HepG2 (cell line): ENCODE measurements around the gene CABP4. TPM values are rescaled to one million over a fixed set of nuclear protein-coding genes. Genes with fewer than 3 reads are reported as not detected.

ENCODE experiments used
- ARNTL ChIP-seq: sonication (generic); formaldehyde crosslinking; IDR thresholded peaks from 2 replicates; pipeline ENCODE4 v1.4.0; 2020; ENCODE audit warnings: mild to moderate bottlenecking, missing genetic modification reagents
- ATM ChIP-seq: fragments of 450-650 bp; IDR thresholded peaks from 2 replicates; pipeline ENCODE4 v1.7.1; 2017; ENCODE audit warnings: mild to moderate bottlenecking, borderline replicate concordance
- DMAP1 ChIP-seq: IDR thresholded peaks from 2 replicates; pipeline ENCODE4 v1.6.1; 2016
- ERF ChIP-seq: IDR thresholded peaks from 2 replicates; pipeline ENCODE4 v1.6.1; 2018; ENCODE audit warnings: missing biosample characterization, missing genetic modification reagents
- ISX ChIP-seq: sonication (generic); formaldehyde crosslinking; conservative IDR thresholded peaks from 2 replicates; pipeline ENCODE4 v1.5.0; 2020; ENCODE audit warnings: missing genetic modification reagents
- NONO ChIP-seq, 2 experiments: fragments of 450-650 bp in 1 of 2; sonication (generic) in 1 of 2; formaldehyde crosslinking in 1 of 2; IDR thresholded peaks in 1 of 2; conservative IDR thresholded peaks in 1 of 2; 2 replicates each; pipeline versions ENCODE4 v1.6.1 to v1.8.0; 2017 to 2022; ENCODE audit warnings: mild to moderate bottlenecking in 1 of 2, missing genetic modification reagents in 1 of 2, moderate library complexity in 1 of 2
- SETDB1 ChIP-seq: sonication (generic); formaldehyde crosslinking; IDR thresholded peaks from 2 replicates; pipeline ENCODE4 v1.5.1; 2020; ENCODE audit warnings: missing genetic modification reagents, mild to moderate bottlenecking, borderline replicate concordance
- SNAI1 ChIP-seq: sonication (generic); formaldehyde crosslinking; IDR thresholded peaks from 2 replicates; pipeline ENCODE4 v1.5.0; 2020; ENCODE audit warnings: mild to moderate bottlenecking, missing genetic modification reagents, borderline replicate concordance
- SP4 ChIP-seq: sonication (generic); formaldehyde crosslinking; IDR thresholded peaks from 2 replicates; pipeline ENCODE4 v1.8.1; 2023; ENCODE audit warnings: mild to moderate bottlenecking, missing genetic modification reagents
- SSRP1 ChIP-seq: IDR thresholded peaks from 2 replicates; pipeline ENCODE4 v1.6.1; 2016; ENCODE audit warnings: control low read depth
- TARDBP ChIP-seq: sonication (generic); formaldehyde crosslinking; IDR thresholded peaks from 2 replicates; pipeline ENCODE4 v1.8.0; 2022; ENCODE audit warnings: mild to moderate bottlenecking, missing genetic modification reagents
- ZNF274 ChIP-seq: sonication (generic); formaldehyde crosslinking; IDR thresholded peaks from 2 replicates; pipeline ENCODE4 v1.5.1; 2020; ENCODE audit warnings: mild to moderate bottlenecking, missing genetic modification reagents
- ZNF333 ChIP-seq: sonication (generic); formaldehyde crosslinking; IDR thresholded peaks from 2 replicates; pipeline ENCODE4 v1.4.0; 2020; ENCODE audit warnings: mild to moderate bottlenecking, missing genetic modification reagents, borderline replicate concordance
- ZNF567 ChIP-seq: sonication (generic); formaldehyde crosslinking; IDR thresholded peaks from 2 replicates; pipeline ENCODE4 v1.8.1; 2023; ENCODE audit warnings: mild to moderate bottlenecking, missing genetic modification reagents, borderline replicate concordance
- ZNF678 ChIP-seq: sonication (generic); formaldehyde crosslinking; IDR thresholded peaks from 2 replicates; pipeline ENCODE4 v1.4.0; 2020; ENCODE audit warnings: mild to moderate bottlenecking, missing genetic modification reagents
- ZNF709 ChIP-seq: sonication (generic); formaldehyde crosslinking; IDR thresholded peaks from 2 replicates; pipeline ENCODE4 v1.5.0; 2020; ENCODE audit warnings: mild to moderate bottlenecking, missing genetic modification reagents
- polyA plus RNA-seq, 8 experiments: library from polyadenylated mRNA; depleted of rRNA in 3 of 8; stranded (reverse) in 7 of 8; unstranded in 1 of 8; fragments of >200 nt; fragmentation: Illumina TruSeq in 4 of 8; extraction: Trizol in 4 of 8; gene quantifications; 2 replicates each; pipeline versions ENCODE4 v1.2.1 to v1.2.3, GENCODE V29; 2011 to 2016; ENCODE audit warnings: low read depth in 4 of 8, missing spikeins in 1 of 8, mixed read lengths in 1 of 8; ENCODE audit not compliant: insufficient read depth in 1 of 8
- total RNA-seq, 5 experiments: library from RNA; depleted of rRNA; stranded (reverse); fragments of >200 nt; fragmentation: Illumina TruSeq; extraction: Trizol; gene quantifications; 2 replicates each; pipeline ENCODE4 v1.2.3, GENCODE V29; 2016; ENCODE audit warnings: low read depth in 1 of 5
- TF ChIP-seq, protein P1 (sequence below): sonication (generic); formaldehyde crosslinking; IDR thresholded peaks from 2 replicates; pipeline ENCODE4 v1.5.0; 2020; ENCODE audit warnings: mild to moderate bottlenecking, missing genetic modification reagents, borderline replicate concordance
- TF ChIP-seq, protein P2 (sequence below): sonication (generic); formaldehyde crosslinking; conservative IDR thresholded peaks from 2 replicates; pipeline ENCODE4 v1.4.0; 2020; ENCODE audit warnings: missing genetic modification reagents
- TF ChIP-seq, protein P3 (sequence below), 2 experiments: sonication (generic) in 1 of 2; formaldehyde crosslinking in 1 of 2; IDR thresholded peaks; 2 replicates each; pipeline versions ENCODE4 v1.5.1 to v1.6.1; 2011 to 2020; ENCODE audit warnings: borderline replicate concordance in 1 of 2, low read depth in 1 of 2, low read length in 1 of 2, mild to moderate bottlenecking in 1 of 2, missing genetic modification reagents in 1 of 2, moderate library complexity in 1 of 2

CABP4 gene
- total and polyA plus RNA-seq, 2 of the 13 experiments (the other 11 are each of a cell fraction or from before 2014, with no cell fraction given) = not detected

DNA sequence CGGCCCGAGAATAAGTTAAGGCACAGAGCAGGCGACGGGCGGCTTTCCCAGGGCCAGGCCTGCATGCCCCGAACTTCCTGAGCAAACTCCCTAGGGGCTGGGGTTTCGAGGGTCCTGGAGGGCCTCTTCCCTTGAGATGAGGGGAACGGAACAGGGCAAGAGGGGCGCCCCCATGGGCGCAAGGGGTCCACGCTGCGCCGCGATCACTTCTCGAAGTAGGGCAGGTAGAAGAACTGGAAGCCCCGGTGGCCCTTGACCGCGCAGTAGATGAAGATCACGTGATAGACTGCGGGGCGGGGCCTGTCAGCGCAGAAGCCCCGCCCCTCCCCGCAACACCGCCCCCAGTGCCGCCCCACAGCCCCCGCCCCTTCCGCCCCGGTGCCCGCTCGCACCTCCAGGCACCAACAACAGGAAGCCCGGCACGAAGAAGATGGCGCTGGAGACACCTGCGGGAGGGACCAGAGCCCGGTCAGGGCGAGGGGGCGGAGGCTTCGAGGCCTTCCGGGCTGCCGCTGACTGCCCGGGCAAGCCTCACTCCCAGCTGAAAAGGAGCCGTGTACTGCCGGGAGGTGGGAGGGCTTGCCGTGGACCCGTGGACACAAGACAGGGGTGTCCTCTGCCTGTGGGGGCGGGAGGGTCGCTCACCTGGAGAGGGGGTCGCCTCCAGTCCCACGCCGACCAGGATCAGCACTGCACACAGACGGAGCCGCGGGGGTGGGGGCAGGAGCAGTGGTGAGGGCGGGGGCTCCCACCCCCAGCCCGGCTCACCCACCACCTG is 9.4 kb downstream of the CABP4 start (continued):
- TF ChIP-seq TARDBP (CRISPR knock-in tag) = peak; percentile 41; the same call in 1 of the 2 replicates
- TF ChIP-seq ARNTL (CRISPR knock-in tag) = no peak
- TF ChIP-seq, protein P1, sequence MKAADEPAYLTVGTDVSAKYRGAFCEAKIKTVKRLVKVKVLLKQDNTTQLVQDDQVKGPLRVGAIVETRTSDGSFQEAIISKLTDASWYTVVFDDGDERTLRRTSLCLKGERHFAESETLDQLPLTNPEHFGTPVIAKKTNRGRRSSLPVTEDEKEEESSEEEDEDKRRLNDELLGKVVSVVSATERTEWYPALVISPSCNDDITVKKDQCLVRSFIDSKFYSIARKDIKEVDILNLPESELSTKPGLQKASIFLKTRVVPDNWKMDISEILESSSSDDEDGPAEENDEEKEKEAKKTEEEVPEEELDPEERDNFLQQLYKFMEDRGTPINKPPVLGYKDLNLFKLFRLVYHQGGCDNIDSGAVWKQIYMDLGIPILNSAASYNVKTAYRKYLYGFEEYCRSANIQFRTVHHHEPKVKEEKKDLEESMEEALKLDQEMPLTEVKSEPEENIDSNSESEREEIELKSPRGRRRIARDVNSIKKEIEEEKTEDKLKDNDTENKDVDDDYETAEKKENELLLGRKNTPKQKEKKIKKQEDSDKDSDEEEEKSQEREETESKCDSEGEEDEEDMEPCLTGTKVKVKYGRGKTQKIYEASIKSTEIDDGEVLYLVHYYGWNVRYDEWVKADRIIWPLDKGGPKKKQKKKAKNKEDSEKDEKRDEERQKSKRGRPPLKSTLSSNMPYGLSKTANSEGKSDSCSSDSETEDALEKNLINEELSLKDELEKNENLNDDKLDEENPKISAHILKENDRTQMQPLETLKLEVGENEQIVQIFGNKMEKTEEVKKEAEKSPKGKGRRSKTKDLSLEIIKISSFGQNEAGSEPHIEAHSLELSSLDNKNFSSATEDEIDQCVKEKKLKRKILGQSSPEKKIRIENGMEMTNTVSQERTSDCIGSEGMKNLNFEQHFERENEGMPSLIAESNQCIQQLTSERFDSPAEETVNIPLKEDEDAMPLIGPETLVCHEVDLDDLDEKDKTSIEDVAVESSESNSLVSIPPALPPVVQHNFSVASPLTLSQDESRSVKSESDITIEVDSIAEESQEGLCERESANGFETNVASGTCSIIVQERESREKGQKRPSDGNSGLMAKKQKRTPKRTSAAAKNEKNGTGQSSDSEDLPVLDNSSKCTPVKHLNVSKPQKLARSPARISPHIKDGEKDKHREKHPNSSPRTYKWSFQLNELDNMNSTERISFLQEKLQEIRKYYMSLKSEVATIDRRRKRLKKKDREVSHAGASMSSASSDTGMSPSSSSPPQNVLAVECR (CRISPR knock-in tag) = peak; percentile 70; the same call in 1 of the 2 replicates
- TF ChIP-seq ISX (CRISPR knock-in tag) = no peak
- no peak for TF ChIP-seq ZNF567 (CRISPR knock-in tag)
- TF ChIP-seq, protein P2, sequence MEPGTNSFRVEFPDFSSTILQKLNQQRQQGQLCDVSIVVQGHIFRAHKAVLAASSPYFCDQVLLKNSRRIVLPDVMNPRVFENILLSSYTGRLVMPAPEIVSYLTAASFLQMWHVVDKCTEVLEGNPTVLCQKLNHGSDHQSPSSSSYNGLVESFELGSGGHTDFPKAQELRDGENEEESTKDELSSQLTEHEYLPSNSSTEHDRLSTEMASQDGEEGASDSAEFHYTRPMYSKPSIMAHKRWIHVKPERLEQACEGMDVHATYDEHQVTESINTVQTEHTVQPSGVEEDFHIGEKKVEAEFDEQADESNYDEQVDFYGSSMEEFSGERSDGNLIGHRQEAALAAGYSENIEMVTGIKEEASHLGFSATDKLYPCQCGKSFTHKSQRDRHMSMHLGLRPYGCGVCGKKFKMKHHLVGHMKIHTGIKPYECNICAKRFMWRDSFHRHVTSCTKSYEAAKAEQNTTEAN = no peak
- no peak for TF ChIP-seq DMAP1 (CRISPR knock-in tag)
- no peak for TF ChIP-seq ZNF333 (CRISPR knock-in tag)
- TF ChIP-seq SSRP1 = no peak
- TF ChIP-seq ZNF709 (CRISPR knock-in tag) = 0 out of 2 replicates have a peak, but pooled peaks have one; percentile 42
- TF ChIP-seq, protein P3, sequence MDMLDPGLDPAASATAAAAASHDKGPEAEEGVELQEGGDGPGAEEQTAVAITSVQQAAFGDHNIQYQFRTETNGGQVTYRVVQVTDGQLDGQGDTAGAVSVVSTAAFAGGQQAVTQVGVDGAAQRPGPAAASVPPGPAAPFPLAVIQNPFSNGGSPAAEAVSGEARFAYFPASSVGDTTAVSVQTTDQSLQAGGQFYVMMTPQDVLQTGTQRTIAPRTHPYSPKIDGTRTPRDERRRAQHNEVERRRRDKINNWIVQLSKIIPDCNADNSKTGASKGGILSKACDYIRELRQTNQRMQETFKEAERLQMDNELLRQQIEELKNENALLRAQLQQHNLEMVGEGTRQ (IDR thresholded peaks at IDR 0.05; ENCODE audit: low read depth, low read length) = peak; percentile 81
- TF ChIP-seq, protein P3 (CRISPR knock-in tag; IDR thresholded peaks at IDR 0.05; ENCODE audit: borderline replicate concordance) = no peak; the same call in 1 of the 2 replicates
- TF ChIP-seq SNAI1 = no peak
- TF ChIP-seq SETDB1 (CRISPR knock-in tag) = no peak
- no peak for TF ChIP-seq NONO (IDR thresholded peaks at IDR 0.05)
- peak; percentile 66 for TF ChIP-seq NONO (CRISPR knock-in tag; conservative IDR thresholded peaks at IDR 0.05)
- TF ChIP-seq ERF (CRISPR knock-in tag) = 0 out of 2 replicates have a peak, but pooled peaks have one; percentile 10
- TF ChIP-seq ZNF678 (CRISPR knock-in tag) = no peak
- peak; percentile 38; the same call in 1 of the 2 replicates for TF ChIP-seq ZNF274
- no peak for TF ChIP-seq ATM
- 0 out of 2 replicates have a peak, but pooled peaks have one; percentile 12 for TF ChIP-seq SP4 (CRISPR knock-in tag)
